ENCODE results near the gene LGR4. TPM values are rescaled to one million over a fixed set of nuclear protein-coding genes. Genes with fewer than 3 reads are reported as not detected.

Gene LGR4
- total and polyA plus RNA-seq, 12 donors, result 7.3 to 90.4 (median 38.6) TPM

GRCh38 chr11:27477243-27477642, 4.7 kb upstream of the LGR4 start:
- DNase-seq, result no peak
- no peak for TF ChIP-seq POLR2A (IDR thresholded peaks at IDR 0.05)
- no peak for TF ChIP-seq CTCF (IDR thresholded peaks at IDR 0.05)
- Histone ChIP-seq H3K4me1 (replicated peaks in 1 of 2) (peaks cover 0 to 3% of the 10 kb centered on the region in 2 donors), H3K36me3 (replicated peaks in 1 of 2) (no peaks in the 10 kb centered on the region), H3K9me3 (replicated peaks in 1 of 3) (no peaks in the 10 kb centered on the region), H3K4me3 (no peak overlapping the region), H3K27ac (no peak overlapping the region), H3K27me3 (no peaks in the 10 kb centered on the region)
- intact Hi-C loops (cut with DNase I), result loop anchor here in 1 of 2 donors (10.0 kb wide), 1 partner anchor 102 kb away; no protein-coding TSS in a partner anchor

- H3K27ac ChIP-seq, result no peak overlapping the region
- H3K27me3 ChIP-seq, result no peaks in the 10 kb centered on the region
- TF ChIP-seq CTCF (IDR thresholded peaks at IDR 0.05) (no peak), POLR2A (IDR thresholded peaks at IDR 0.05) (no peak)
- no peaks in the 10 kb centered on the region for H3K9me3 ChIP-seq (replicated peaks in 1 of 3)
- no peak for DNase-seq
- H3K36me3 ChIP-seq (replicated peaks in 1 of 2), result no peaks in the 10 kb centered on the region
- intact Hi-C loops (cut with DNase I), result loop anchor here in 1 of 2 donors (10.0 kb wide), 1 partner anchor 101 kb away; no protein-coding TSS in a partner anchor
- whole genome bisulfite sequencing, 4 donors, result 92 to 96% (median 94%) methylated on average over 5 of the region's 5 CpGs
- peaks cover 0 to 10% of the 10 kb centered on the region in 2 donors for H3K4me1 ChIP-seq (replicated peaks in 1 of 2)
- no peak overlapping the region for H3K4me3 ChIP-seq
Observed at GRCh38 chr11:27475622-27476021, 3.0 kb upstream of the LGR4 start.

- peak overlapping the region in 2 of 4 donors; percentile 68 to 93 for H3K4me3 ChIP-seq
- TF ChIP-seq POLR2A (IDR thresholded peaks at IDR 0.05), result no peak
- TF ChIP-seq CTCF (IDR thresholded peaks at IDR 0.05), result no peak
- 0 to 8% (median 7%) methylated on average over 8 to 9 of the region's 9 CpGs for WGBS, 4 donors
- intact Hi-C loops (cut with DNase I), result loop anchor here in 1 of 2 donors (10.0 kb wide), 1 partner anchor 98 kb away; no protein-coding TSS in a partner anchor
- H3K27ac ChIP-seq, result peak overlapping the region in 3 of 5 donors; percentile 27 to 95 (median 89)
- peaks cover 16 to 37% of the 10 kb centered on the region in 2 donors for H3K4me1 ChIP-seq (replicated peaks in 1 of 2)
- no peak for DNase-seq
- no peaks in the 10 kb centered on the region for H3K27me3 ChIP-seq
- H3K9me3 ChIP-seq (replicated peaks in 1 of 3), result no peaks in the 10 kb centered on the region
- no peaks in the 10 kb centered on the region for H3K36me3 ChIP-seq (replicated peaks in 1 of 2)
Observed at GRCh38 chr11:27473017-27473406, 422 bp upstream of the LGR4 start.

- H3K9me3 ChIP-seq (replicated peaks in 1 of 3), result no peaks in the 10 kb centered on the region
- H3K27ac ChIP-seq, result peak overlapping the region; percentile 77 to 95 (median 88)
- intact Hi-C loops (cut with DNase I), result loop anchor here in 1 of 2 donors (10.0 kb wide), 1 partner anchor 97 kb away; no protein-coding TSS in a partner anchor
- no peaks in the 10 kb centered on the region for H3K36me3 ChIP-seq (replicated peaks in 1 of 2)
- 0 to 2% (median 1%) methylated on average over 4 to 79 of the region's 79 CpGs for WGBS, 4 donors
- no peak for TF ChIP-seq CTCF (IDR thresholded peaks at IDR 0.05)
- no peak for TF ChIP-seq POLR2A (IDR thresholded peaks at IDR 0.05)
- H3K27me3 ChIP-seq, result no peaks in the 10 kb centered on the region
- peak; percentile 39 to 63 (median 50) for DNase-seq
- H3K4me1 ChIP-seq (replicated peaks in 1 of 2), result peaks cover 23 to 43% of the 10 kb centered on the region in 2 donors
- H3K4me3 ChIP-seq, result peak overlapping the region; percentile 28 to 93 (median 61)
Observed at GRCh38 chr11:27471589-27472397, 797 bp downstream of the LGR4 start.
